Activated CD8-positive, alpha-beta memory T cell treated with anti-CD3 and anti-CD28 coated beads, Interleukin-2, amount 50 U/mL, for 1 hour (primary cell): ENCODE measurements around the gene PARM1.

Experiments
- DNase-seq: peaks from one replicate; pipeline ENCODE4 v3.0.0-alpha.2; 2020; ENCODE audit errors: extremely low read depth

PARM1 gene, protein sequence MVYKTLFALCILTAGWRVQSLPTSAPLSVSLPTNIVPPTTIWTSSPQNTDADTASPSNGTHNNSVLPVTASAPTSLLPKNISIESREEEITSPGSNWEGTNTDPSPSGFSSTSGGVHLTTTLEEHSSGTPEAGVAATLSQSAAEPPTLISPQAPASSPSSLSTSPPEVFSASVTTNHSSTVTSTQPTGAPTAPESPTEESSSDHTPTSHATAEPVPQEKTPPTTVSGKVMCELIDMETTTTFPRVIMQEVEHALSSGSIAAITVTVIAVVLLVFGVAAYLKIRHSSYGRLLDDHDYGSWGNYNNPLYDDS

GRCh38 chr4:74932832-74933561 lies at the start of gene PARM1:
Gene PARM1, plus strand, starts transcription at chr4:74933116. Its CDS starts 212 bp downstream, at chr4:74933328.
- no peak for DNase-seq

- DNase-seq: no peak
These were observed 48.6 kb upstream of the PARM1 start for GRCh38 chr4:74884266-74884665.

DNA sequence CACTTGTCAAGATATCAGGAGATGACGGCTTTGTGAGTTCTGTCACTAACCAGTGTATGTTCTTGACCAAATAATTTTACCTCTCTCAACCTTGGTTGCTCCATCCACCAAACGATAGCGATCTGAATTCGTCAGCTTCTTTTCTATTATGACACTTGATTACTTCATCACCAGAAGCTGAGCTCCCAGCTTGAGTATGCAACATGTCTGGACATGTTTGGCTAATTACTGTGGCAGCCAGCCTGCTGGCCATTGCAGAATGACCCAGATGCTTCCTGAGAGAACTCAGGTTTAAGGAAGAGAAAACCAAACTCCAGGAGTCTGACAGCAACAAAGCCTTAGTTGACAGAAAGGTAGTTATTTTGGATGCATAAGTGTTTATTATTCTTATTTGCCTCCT lies 46.4 kb upstream of the PARM1 start:
- DNase-seq: no peak

DNA sequence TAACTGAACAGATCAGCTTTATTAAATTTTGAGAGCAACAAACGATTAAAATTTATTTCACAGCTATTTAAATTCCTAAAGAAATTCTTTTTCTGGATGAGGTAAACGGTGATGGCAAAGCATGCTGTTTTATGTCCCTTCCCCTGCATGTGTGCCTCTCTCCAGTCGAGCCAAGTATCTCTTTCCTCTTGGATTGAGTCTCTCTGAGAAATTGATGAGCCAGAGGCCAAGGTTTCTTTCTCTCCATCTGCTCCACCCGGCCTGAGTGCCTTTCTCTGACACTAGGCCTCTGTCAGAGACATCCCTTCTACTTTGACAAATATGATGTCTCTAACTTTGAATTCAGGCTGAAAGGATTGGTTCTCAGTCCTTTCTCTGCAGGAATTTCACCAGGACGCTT lies 42.6 kb upstream of the PARM1 start:
- DNase-seq: no peak

DNA sequence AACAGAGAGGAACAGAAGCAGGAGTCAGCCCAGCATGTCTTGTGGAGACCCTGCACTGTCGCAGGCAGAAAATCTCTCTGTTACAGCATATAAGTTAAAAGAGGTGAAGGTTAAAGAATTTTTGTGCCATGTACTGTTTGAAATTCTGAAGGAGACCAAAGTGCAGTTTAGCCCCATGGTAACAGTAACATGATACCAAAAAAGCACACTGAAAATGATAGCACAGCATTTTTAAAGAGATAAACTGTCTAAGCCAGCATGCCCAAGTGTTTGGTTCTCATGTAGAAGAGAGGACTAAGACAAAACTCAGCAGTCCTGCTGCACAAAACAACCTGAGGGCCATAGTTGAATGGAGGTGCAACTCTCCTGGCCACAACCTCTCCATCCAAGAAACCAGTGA lies 41.9 kb upstream of the PARM1 start:
- no peak for DNase-seq

- DNase-seq: no peak
These were observed 39.7 kb upstream of the PARM1 start for GRCh38 chr4:74893171-74893570.

- DNase-seq: no peak
These were observed 36.3 kb upstream of the PARM1 start for GRCh38 chr4:74896595-74896994.

DNA sequence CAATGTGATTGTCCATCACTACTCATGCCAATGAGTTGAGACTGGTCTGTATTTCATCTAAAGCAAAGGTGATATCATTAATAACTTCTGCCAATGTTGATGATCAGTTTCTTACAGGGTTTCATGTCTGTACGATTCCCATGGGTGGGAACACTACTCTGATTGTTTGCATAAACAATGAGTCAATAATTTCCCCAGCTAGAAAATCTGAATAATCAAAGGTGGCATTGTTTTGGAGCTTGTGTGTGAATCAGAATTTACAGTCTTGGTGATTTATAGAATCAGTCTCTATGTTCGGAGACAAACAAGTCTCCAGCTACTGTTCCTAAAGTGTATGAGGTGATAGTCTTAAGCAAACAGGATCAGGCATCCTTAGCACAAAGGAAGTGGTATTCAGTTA lies 35.5 kb upstream of the PARM1 start:
- no peak for DNase-seq

GRCh38 chr4:74900862-74901261 lies 32.1 kb upstream of the PARM1 start:
- DNase-seq: no peak

DNA sequence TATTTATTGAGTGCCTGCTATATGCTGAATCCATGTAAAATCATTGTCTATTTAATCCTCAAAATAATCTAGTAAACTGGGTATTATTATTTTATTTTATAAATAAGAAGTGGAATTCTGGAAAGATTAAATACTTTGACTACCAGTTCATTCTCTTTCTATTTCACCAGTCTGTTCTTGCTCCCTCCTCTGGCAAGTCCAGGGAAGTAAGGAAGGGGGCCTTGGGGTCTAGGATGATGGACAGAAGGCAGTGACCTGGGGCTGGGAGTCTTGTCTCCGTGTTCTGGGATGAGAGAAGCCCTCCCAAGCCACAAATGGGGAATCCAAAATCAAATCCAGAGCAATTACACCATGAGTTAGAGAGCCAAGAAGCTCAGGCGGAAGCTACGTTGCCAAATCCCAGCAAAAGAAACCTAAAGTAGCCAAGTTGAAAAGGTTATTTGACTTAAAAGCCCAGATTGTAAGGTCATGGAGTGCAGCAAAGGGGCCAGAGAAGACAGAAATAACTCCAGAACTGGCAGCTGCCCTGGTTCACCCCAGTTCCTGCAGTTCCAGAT lies 28.3 kb upstream of the PARM1 start:
- no peak for DNase-seq

DNA sequence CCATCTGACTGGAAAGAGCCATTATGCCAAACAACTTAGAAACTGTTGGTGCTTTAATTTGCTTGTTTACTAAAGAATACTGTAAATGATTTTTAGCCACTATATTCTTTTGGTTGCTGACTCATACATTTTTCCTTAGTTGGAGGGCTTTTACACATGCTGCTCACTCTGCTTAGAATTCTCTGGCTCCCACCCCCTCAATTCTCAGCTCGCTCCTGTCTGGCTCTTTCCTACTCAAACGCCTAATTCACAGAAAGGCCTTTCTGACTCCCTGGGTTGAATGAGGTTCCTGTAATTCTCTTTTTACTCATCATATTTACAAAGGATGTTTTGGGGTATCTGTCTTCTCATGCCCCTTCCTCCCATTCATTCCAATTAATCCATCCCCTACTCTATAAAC lies 26.1 kb upstream of the PARM1 start:
- no peak for DNase-seq

DNA sequence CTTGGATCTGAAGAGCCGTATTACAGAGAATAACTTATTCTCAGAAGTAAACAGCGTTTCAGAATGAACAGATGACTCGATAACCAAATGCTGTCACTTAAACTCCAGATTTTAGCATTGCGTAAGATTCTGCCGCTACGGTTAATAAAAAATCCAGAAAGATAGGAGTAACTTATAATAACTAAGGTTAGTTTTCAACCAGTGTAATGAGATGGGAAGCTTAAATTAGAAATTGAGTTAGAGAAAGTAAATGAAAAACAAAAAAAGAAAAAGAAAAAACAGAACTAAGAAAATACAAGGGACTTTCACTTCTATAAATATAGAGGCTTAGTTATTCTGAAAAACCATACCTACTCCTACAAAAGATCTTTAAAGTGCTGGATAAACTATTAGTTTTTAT lies 13.1 kb upstream of the PARM1 start:
- DNase-seq: no peak

GRCh38 chr4:74920704-74921103 lies 12.2 kb upstream of the PARM1 start:
- no peak for DNase-seq

- DNase-seq: no peak
These were observed 11.4 kb upstream of the PARM1 start for GRCh38 chr4:74921490-74921889.

DNA sequence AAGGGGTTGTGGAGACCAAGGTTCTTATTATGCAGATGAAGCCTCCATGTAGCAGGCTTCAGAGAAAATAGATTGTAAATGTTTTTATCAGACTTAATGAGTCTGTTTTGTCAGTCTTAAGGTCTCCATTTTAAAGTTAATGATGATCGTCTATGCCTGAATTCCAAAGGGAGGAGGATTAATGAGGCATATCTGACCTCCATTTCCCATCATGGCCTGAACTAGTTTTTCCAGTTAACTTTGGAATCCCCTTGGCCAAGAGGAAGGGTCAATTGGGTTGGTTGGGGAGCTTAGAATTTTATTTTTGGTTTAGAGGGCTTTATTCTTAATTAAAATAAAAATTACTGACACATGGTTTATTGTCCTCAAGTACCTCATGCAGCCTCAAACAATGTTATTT lies 6.9 kb upstream of the PARM1 start:
- no peak for DNase-seq

DNA sequence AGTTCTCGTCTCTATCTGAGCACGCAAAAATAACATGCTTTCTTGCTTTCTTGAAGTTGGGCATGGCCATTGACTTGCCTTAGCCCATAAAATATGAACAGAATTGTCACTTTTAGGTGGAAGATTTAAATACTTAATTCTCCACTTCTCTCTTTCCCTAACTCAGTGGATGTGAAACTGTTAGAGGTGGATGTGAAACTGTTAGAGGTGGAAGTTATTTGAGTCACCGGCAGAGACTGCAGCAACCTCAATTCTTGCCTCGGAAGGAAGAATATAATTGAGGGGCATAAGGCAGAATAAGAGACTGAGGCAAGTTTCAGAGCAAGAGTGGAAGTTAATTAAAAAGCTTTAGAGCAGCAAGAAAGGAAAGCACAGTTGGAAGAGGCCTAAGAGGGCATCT lies 2.8 kb upstream of the PARM1 start:
- DNase-seq: no peak

DNA sequence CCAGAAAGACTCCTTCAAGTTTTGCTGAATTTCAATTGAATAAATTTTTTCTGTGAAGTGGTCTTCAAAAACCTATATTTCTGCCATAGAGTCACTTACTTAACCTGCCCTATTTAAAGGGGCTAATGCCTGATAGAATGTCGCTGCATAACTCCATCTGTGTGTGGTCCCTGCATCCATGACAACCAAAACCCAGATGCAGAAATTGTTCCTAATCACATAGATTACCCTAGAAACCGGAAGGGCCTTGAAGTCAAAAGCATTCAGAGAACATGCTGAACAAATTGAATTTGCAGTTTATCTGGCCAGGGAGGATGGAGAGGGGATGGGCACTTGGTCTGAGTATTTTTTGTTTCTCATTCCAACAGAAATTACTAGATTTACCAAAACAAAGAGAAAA lies 1.5 kb upstream of the PARM1 start:
- no peak for DNase-seq

- DNase-seq: no peak
These were observed 906 bp upstream of the PARM1 start for GRCh38 chr4:74932010-74932409.

DNA sequence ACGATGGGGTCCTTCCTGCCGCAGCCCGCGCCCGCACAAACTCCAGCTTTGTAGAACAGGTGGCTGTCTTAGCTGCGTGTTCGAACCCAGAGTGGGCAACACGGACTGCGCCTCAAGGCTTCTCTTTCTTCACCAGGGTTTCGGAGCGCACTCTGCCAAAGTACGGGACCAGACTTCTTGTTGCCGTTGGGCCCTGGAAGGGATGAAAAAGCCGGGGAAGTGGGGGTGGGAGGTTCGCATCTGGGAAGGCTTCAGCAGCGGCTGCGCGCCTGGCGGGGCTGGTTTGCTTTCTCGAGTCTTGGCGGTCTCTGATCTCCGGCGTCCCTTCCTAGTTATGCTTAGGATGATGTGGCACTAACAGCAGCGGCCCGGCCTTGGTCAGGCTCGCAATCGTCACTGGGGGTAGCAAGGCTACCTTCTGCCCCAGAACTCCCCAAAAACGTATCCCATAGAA lies 673 bp downstream of the PARM1 start:
- no peak for DNase-seq

GRCh38 chr4:74934016-74934831 lies 1.3 kb downstream of the PARM1 start:
- DNase-seq: no peak

GRCh38 chr4:74934888-74935287 lies 2.0 kb downstream of the PARM1 start:
- DNase-seq: no peak

- no peak for DNase-seq
These were observed 8.2 kb downstream of the PARM1 start for GRCh38 chr4:74941123-74941522.
